ENCODE measurements around the gene WWOX.

- no peak for TF ChIP-seq POLR2A (IDR thresholded peaks at IDR 0.05)
- no peak for TF ChIP-seq CTCF (IDR thresholded peaks at IDR 0.05)
Observed at GRCh38 chr16:78269256-78269655, 169.8 kb downstream of the WWOX start.

All from right lobe of liver (tissue), 4 donors.